ENCODE measurements around the gene KRTAP4-16.
"Not testable (repeated sequence)": the region's sequence is repeated elsewhere in the genome, so short reads cannot be mapped to it uniquely, and the experiment has no call there.

KRTAP4-16 gene

DNA sequence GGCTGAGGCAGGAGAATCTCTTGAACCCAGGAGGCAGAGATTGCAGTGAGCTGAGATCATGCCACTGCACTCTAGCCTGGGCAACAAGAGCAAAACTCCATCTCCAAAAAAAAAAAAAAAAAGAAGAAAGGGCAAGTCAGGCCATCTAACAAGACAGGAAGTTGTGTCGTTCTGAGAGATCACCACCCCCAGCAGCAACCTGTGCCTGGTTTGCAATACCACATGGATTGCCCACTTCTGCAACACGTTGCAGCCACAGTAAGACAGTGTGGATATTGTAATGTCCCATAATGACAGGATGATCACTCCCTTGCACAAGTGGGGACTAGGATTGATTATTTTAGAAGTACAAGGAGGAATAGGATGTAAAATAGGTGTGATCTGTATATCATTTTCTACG, 33.0 kb downstream of the KRTAP4-16 start:
- DNase-seq: no peak

- DNase-seq: no peak
These were observed 34.7 kb downstream of the KRTAP4-16 start for GRCh38 chr17:41067281-41067680.

DNA sequence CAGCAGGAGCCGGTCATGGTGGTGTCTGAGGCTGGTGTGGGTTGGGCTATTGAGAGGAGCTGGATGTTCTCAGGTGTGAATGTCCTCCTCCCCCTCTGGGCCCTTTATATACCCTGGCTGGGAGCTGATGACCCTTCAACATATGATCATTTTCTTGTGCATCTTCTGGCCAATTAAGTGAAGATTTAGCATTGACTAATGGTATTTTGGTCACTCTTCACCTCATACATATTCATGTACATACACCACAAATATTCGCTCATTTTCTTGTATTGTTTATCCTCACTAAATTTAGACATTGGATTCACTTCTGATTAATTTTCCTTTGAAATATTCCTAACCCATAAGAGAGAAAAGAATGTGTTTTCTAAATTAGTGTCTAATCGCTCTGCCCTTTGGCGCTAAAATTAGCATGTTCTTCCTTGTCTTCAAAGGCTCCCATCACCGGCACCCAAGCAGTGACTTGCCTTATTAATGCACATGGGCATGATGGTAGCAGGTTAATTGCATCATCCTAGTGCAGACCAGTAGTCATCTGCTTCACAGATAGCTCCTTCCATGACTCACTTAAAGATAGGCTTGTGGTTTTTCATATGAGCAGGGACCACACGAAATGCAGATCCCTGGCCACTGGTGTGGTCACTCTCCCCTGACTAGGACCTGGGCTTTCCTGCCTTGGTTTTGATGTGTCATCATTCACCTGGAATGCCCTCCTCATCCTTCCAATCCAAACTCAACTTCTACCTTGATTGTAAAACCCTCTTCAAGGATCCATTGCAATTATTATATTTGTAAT, 36.0 kb downstream of the KRTAP4-16 start, which contains the start of gene KRTAP2-4:
TSS of gene KRTAP2-4 (minus strand) at position 51 of the 796 bp plus-strand sequence. CDS start at position 17, 34 bp downstream.
- no peak for DNase-seq

GRCh38 chr17:41065016-41065689, 36.9 kb downstream of the KRTAP4-16 start:
- not testable (repeated sequence) for DNase-seq

- DNase-seq: no peak
These were observed 37.7 kb downstream of the KRTAP4-16 start for GRCh38 chr17:41064301-41064700.

DNA sequence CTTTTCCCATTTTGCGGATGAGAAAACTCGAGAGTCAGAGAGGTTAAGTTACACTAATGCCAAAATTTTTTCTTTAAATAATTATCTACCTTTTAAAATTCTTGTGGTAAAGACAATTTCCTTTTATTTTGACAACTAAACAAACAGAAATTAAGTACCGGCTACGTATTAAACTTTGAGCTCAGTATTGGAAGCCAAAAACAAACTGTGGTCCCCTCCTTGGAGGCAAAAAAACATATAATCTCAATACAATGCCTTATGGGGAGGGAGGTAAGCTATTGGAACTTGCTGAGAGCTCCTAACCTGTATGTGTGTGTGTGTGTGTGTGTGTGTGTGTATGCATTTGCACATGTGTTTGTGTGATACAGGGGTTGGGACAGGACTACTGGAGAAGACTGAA, 38.6 kb downstream of the KRTAP4-16 start:
- DNase-seq: no peak

DNA sequence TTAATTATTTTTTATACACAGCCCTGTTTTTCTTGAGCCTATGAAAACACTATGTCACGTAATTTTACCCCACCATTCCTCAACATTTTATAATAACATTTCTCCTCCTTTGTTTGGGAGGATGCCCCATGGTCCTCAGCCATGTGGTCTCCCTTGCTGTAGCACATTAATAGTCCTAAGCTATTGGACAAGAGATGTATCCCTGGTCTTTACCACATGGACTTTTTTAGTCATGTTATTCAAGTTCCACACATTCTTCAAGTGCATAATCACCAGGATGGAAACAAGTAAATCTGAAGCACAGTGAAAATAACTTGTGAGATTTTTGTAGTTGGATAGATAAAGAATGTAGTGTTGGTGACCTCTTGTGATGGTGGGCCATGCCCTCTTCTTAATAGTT, 40.0 kb downstream of the KRTAP4-16 start:
- no peak for DNase-seq

- no peak for DNase-seq
These were observed 41.9 kb downstream of the KRTAP4-16 start, which contains the start of gene KRTAP2-3 for GRCh38 chr17:41060052-41060604. Gene KRTAP2-3, minus strand, starts transcription at chr17:41060114. Its CDS starts 64 bp downstream, at chr17:41060050.

DNA sequence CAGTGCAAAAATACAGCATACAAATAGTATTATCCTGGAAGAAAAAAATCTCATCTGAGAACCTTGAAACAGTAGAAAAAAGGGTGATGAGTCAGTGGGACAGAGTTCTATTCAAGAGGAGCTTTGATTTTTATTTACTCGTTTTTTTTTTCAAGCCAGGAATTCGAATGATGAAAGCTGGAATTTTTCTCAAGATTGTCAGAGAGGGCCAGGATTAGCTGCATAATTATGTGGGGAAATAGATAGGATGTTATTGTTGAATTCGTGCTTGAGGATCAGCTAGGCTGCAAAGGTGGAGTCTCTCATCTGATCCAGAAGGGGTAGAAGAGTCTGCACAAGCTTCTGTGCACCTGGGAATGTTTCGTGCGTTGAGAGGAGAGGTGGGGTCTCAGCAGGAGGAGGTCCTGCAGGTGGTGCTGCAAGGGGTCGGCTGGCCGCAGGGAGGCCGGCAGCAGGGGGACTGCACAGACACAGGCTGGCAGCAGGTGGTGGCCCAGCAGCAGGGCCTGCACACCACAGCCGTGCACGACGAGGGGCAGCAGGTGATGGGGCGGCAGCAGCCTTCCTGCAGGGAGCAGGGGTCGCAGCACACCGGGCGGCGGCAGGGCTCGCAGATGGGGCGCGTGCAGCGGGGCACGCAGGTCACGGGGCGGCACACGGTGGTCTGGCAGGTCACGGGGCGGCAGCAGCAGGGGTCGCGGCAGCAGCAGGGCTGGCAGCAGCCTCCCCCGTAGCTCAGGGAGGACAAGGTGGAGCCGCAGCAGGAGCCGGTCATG, 42.5 kb downstream of the KRTAP4-16 start:
- not testable (repeated sequence) for DNase-seq

GRCh38 chr17:41058741-41059140, 43.3 kb downstream of the KRTAP4-16 start:
- no peak for DNase-seq

DNA sequence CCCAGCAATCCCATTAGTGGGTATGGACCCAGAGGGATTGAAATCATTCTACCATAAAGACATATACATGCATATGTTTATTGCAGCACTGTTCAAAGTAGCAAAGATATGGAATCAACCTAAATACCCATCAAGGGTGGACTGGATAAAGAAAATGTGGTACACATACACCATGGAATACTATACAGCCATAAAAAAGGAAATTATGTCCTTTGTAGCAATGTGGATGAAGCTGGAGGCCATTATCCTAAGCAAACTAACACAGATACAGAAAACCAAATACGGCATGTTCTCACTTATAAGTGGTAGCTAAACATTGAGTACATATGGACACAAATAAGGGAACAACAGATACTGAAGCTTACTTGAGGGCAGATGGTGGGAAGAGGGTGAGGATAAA, 44.5 kb downstream of the KRTAP4-16 start:
- no peak for DNase-seq

- not testable (repeated sequence) for DNase-seq
These were observed 46.9 kb downstream of the KRTAP4-16 start, which contains the start of gene KRTAP2-2 for GRCh38 chr17:41055130-41055529. Gene KRTAP2-2, minus strand, starts transcription at chr17:41055230. Its CDS starts 19 bp downstream, at chr17:41055211.

- not testable (repeated sequence) for DNase-seq
These were observed 47.5 kb downstream of the KRTAP4-16 start for GRCh38 chr17:41054556-41054955.

- DNase-seq: no peak
These were observed 48.0 kb downstream of the KRTAP4-16 start for GRCh38 chr17:41054025-41054424.

DNA sequence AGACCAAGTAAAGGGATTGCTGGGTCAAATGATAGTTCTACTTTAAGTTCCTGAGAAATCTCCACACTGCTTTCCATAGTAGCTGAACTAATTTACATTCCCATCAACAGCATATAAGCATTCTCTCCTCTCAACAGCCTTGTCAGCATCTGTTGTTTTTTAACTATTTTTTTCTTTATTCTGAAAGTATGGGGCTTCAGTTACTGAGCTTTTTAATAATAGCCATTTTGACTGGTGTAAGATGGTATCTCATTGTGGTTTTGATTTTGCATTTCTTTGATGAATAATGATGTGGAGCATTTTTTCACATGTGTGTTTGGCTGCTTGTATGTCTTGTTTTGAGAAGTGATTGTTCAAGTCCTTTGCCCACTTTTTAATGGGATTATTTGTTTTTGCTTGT, 49.4 kb downstream of the KRTAP4-16 start:
- no peak for DNase-seq
